Measurements from ENCODE around the gene PHACTR1.

- TF ChIP-seq CTCF (IDR thresholded peaks at IDR 0.05): no peak
- no peak for TF ChIP-seq POLR2A (IDR thresholded peaks at IDR 0.05)
Measured at GRCh38 chr6:12893036-12893435, 176.5 kb downstream of the PHACTR1 start.
